ENCODE results near the gene FBXL7. TPM values are rescaled to one million over a fixed set of nuclear protein-coding genes. Genes with fewer than 3 reads are reported as not detected.

FBXL7 gene
- polyA plus RNA-seq, 3 donors from 2014 or later: not detected

DNA sequence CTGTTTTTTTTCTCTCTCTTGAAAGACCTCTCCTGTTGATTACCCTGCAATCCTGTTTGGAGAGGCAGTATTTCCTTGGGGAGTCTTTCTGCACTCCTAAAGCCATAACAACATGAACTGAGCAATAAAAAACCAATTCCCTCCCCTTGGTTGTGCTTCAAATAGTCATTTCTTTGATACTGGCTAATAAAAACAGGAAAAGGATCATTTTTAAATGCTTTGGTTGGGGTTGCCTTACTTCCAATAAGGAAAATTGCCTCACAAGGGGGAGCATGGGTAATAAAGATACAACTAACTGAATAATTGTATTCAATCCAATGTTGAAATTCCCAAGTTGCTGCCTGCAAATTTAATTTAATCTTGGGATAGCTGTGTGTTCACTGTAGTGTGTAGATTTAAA, 13.9 kb downstream of the FBXL7 start:
- Mint-ChIP-seq H3K36me3 (no peaks in the 10 kb centered on the region), H3K27me3 (ENCODE audit: low read depth in 3 of 3) (peaks cover 0 to 2% (median 0%) of the 10 kb centered on the region in 3 donors)

DNA sequence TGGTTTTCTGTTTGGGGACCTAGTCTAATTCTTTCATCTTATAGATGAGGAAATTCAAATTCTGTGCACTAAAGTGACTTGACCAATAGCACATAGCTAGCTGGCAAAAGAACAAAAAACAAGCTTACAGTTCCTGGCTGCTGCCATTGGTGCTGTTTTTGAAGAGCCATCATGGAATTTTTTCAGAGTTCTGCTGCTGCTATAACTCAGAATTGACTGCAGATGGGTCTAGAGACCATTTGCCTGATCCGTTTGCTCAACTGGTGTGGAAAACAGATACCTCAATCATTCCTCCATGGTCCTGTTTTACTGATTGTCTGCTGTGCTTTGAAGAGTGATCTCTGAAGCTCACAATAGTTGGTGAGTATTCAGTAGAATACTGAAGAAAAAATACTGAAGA, 15.2 kb downstream of the FBXL7 start:
- no peak for DNase-seq
- Mint-ChIP-seq H3K27me3 (ENCODE audit: low read depth in 3 of 3) (peaks cover 0 to 2% (median 0%) of the 10 kb centered on the region in 3 donors), H3K36me3 (peaks cover 0 to 3% (median 0%) of the 10 kb centered on the region in 3 donors), H3K4me1 (no peaks in the 10 kb centered on the region), H3K4me3 (no peak overlapping the region), H3K9me3 (peaks cover 5 to 40% (median 11%) of the 10 kb centered on the region in 6 donors), H3K27ac (no peak overlapping the region)

More for the DNA sequence above, 13.9 kb downstream of the FBXL7 start:
- H3K9me3 Mint-ChIP-seq: peaks cover 0 to 30% (median 15%) of the 10 kb centered on the region in 6 donors
- no peak for DNase-seq
- no peaks in the 10 kb centered on the region for H3K4me1 Mint-ChIP-seq
- H3K4me3 Mint-ChIP-seq: no peak overlapping the region
- no peak overlapping the region for H3K27ac Mint-ChIP-seq

GRCh38 chr5:15516486-15516885, 16.5 kb downstream of the FBXL7 start:
- H3K4me1 Mint-ChIP-seq: no peaks in the 10 kb centered on the region
- H3K9me3 Mint-ChIP-seq: peaks cover 5 to 47% (median 11%) of the 10 kb centered on the region in 6 donors
- peaks cover 0 to 3% (median 0%) of the 10 kb centered on the region in 3 donors for H3K36me3 Mint-ChIP-seq
- H3K27me3 Mint-ChIP-seq (ENCODE audit: low read depth in 3 of 3): peaks cover 0 to 2% (median 0%) of the 10 kb centered on the region in 3 donors
- H3K4me3 Mint-ChIP-seq: no peak overlapping the region
- no peak overlapping the region for H3K27ac Mint-ChIP-seq
- no peak for DNase-seq

GRCh38 chr5:15518786-15519185, 18.8 kb downstream of the FBXL7 start:
- Mint-ChIP-seq H3K27me3 (ENCODE audit: low read depth in 3 of 3) (peaks cover 0 to 2% (median 2%) of the 10 kb centered on the region in 3 donors), H3K9me3 (peaks cover 5 to 50% (median 15%) of the 10 kb centered on the region in 6 donors), H3K4me1 (no peaks in the 10 kb centered on the region), H3K36me3 (peaks cover 0 to 3% (median 0%) of the 10 kb centered on the region in 3 donors), H3K27ac (no peak overlapping the region), H3K4me3 (no peak overlapping the region)
- DNase-seq: no peak

- peaks cover 0 to 3% (median 0%) of the 10 kb centered on the region in 3 donors for H3K36me3 Mint-ChIP-seq
- no peak overlapping the region for H3K4me3 Mint-ChIP-seq
- no peaks in the 10 kb centered on the region for H3K4me1 Mint-ChIP-seq
- H3K27ac Mint-ChIP-seq: no peak overlapping the region
- no peak for DNase-seq
- peaks cover 5 to 52% (median 16%) of the 10 kb centered on the region in 6 donors for H3K9me3 Mint-ChIP-seq
- peaks cover 0 to 2% (median 2%) of the 10 kb centered on the region in 3 donors for H3K27me3 Mint-ChIP-seq (ENCODE audit: low read depth in 3 of 3)
Measured at GRCh38 chr5:15520856-15521255, 20.9 kb downstream of the FBXL7 start.

DNA sequence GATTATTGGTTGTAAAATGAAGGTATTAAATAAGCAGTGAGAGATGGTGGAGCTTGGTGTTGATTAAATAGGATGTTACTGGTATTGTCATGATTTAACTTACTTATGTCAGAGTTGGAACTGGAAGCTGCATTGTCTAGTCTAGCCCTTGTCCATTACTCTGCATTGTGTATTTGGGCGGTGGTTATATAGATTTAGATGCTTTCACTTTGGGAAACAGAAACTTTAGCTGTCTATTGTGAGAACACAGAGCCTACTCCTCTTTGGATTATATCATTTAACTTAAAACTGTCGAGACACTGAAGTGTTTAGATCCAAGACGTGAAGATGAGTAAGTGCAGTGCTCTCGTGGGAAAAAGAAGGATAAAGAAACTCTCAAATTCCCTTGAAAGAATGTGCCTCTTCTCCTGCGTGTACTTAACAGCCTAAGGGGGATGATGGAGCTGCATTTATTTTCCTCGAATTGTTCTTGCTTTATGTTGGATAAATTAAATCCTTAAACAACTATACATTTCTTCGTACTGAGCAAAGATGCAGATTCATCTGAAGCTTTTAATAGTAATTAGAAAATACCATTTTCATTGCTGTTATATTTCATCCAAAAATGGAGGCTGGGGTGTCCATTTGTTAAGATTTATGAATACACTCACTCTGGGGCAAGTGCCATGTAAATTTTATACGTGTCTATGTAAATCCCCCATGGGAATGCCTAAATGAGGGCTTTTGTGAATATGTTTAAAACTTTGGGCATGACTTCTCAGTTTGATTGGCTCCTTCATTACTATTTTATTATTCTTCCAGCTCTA, 21.6 kb downstream of the FBXL7 start:
- no peak overlapping the region for H3K27ac Mint-ChIP-seq
- H3K36me3 Mint-ChIP-seq: peaks cover 0 to 3% (median 0%) of the 10 kb centered on the region in 3 donors
- H3K27me3 Mint-ChIP-seq (ENCODE audit: low read depth in 3 of 3): peaks cover 0 to 2% (median 2%) of the 10 kb centered on the region in 3 donors
- no peak for DNase-seq
- H3K9me3 Mint-ChIP-seq: peaks cover 12 to 51% (median 17%) of the 10 kb centered on the region in 6 donors
- no peaks in the 10 kb centered on the region for H3K4me1 Mint-ChIP-seq
- no peak overlapping the region for H3K4me3 Mint-ChIP-seq

GRCh38 chr5:15522187-15522520, 22.2 kb downstream of the FBXL7 start:
- H3K4me3 Mint-ChIP-seq: no peak overlapping the region

GRCh38 chr5:15524712-15525111, 24.7 kb downstream of the FBXL7 start:
- H3K27ac Mint-ChIP-seq: no peak overlapping the region
- H3K4me1 Mint-ChIP-seq: no peaks in the 10 kb centered on the region
- H3K9me3 Mint-ChIP-seq: peaks cover 8 to 45% (median 11%) of the 10 kb centered on the region in 6 donors
- peaks cover 0 to 2% (median 0%) of the 10 kb centered on the region in 3 donors for H3K27me3 Mint-ChIP-seq (ENCODE audit: low read depth in 3 of 3)
- no peak for DNase-seq
- H3K4me3 Mint-ChIP-seq: no peak overlapping the region
- peaks cover 0 to 3% (median 0%) of the 10 kb centered on the region in 3 donors for H3K36me3 Mint-ChIP-seq

More at GRCh38 chr5:15522187-15522520, 22.2 kb downstream of the FBXL7 start:
- H3K9me3 Mint-ChIP-seq: peaks cover 11 to 49% (median 17%) of the 10 kb centered on the region in 6 donors
- peaks cover 0 to 3% (median 0%) of the 10 kb centered on the region in 3 donors for H3K36me3 Mint-ChIP-seq
- no peak for DNase-seq
- peaks cover 0 to 2% (median 2%) of the 10 kb centered on the region in 3 donors for H3K27me3 Mint-ChIP-seq (ENCODE audit: low read depth in 3 of 3)
- no peaks in the 10 kb centered on the region for H3K4me1 Mint-ChIP-seq
- no peak overlapping the region for H3K27ac Mint-ChIP-seq

GRCh38 chr5:15525703-15526275, 25.8 kb downstream of the FBXL7 start:
- no peak for DNase-seq
- H3K4me1 Mint-ChIP-seq: no peaks in the 10 kb centered on the region
- peaks cover 0 to 2% (median 0%) of the 10 kb centered on the region in 3 donors for H3K27me3 Mint-ChIP-seq (ENCODE audit: low read depth in 3 of 3)
- no peak overlapping the region for H3K27ac Mint-ChIP-seq
- H3K4me3 Mint-ChIP-seq: no peak overlapping the region
- H3K9me3 Mint-ChIP-seq: peaks cover 9 to 39% (median 11%) of the 10 kb centered on the region in 6 donors
- H3K36me3 Mint-ChIP-seq: peaks cover 0 to 3% (median 0%) of the 10 kb centered on the region in 3 donors

GRCh38 chr5:15526413-15526812, 26.4 kb downstream of the FBXL7 start:
- Mint-ChIP-seq H3K36me3 (peaks cover 0 to 3% (median 0%) of the 10 kb centered on the region in 3 donors), H3K4me3 (no peak overlapping the region), H3K9me3 (peaks cover 6 to 34% (median 10%) of the 10 kb centered on the region in 6 donors), H3K27ac (no peak overlapping the region), H3K27me3 (ENCODE audit: low read depth in 3 of 3) (peaks cover 0 to 2% (median 0%) of the 10 kb centered on the region in 3 donors), H3K4me1 (no peaks in the 10 kb centered on the region)
- no peak for DNase-seq

DNA sequence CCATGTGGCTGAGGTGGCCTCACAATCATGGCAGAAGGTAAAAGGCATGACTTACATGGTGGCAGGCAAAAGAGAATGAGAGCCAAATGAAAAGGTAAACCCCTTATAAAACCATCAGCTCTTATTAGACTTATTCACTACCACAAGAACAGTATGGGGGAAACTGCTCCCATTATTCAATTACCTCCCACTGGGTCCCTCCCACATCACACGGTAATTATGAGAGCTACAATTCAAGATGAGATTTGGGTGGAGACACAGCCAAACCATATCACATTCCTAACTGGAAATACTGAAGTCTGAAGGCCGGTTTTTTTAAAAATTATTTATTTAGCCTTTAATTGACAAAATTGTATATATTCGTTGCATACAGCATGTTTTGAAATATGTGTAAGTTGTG, 28.5 kb downstream of the FBXL7 start:
- H3K9me3 Mint-ChIP-seq: peaks cover 6 to 43% (median 14%) of the 10 kb centered on the region in 6 donors
- H3K27me3 Mint-ChIP-seq (ENCODE audit: low read depth in 3 of 3): peaks cover 0 to 5% (median 2%) of the 10 kb centered on the region in 3 donors
- no peak overlapping the region for H3K4me3 Mint-ChIP-seq
- no peak for DNase-seq
- peaks cover 0 to 3% (median 0%) of the 10 kb centered on the region in 3 donors for H3K36me3 Mint-ChIP-seq
- no peaks in the 10 kb centered on the region for H3K4me1 Mint-ChIP-seq
- no peak overlapping the region for H3K27ac Mint-ChIP-seq

- H3K27ac Mint-ChIP-seq: no peak overlapping the region
- H3K36me3 Mint-ChIP-seq: peaks cover 0 to 3% (median 0%) of the 10 kb centered on the region in 3 donors
- peaks cover 0 to 3% (median 2%) of the 10 kb centered on the region in 3 donors for H3K27me3 Mint-ChIP-seq (ENCODE audit: low read depth in 3 of 3)
- no peak overlapping the region for H3K4me3 Mint-ChIP-seq
- H3K9me3 Mint-ChIP-seq: peaks cover 6 to 39% (median 13%) of the 10 kb centered on the region in 6 donors
- H3K4me1 Mint-ChIP-seq: no peaks in the 10 kb centered on the region
- DNase-seq: no peak
Measured at GRCh38 chr5:15529013-15529412, 29.0 kb downstream of the FBXL7 start.

DNA sequence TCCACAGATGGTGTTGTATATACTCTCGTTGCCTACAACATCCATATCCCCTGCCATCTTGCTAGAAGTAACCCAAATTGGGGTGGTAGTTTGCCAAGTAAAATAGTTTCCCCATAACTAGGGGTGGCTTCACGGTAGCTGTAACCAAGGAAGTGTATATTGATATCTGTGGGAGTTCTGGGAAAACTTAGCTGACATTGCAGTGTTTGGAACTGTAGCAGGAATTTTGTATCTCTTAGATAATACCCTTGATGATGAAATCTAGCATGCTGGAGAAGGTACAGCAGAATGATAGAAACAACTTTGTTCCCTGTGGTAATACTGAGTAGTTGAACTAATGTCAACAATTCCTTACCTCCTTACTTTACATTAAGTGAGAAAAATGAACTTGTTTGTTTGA, 29.8 kb downstream of the FBXL7 start:
- H3K36me3 Mint-ChIP-seq: peaks cover 0 to 3% (median 0%) of the 10 kb centered on the region in 3 donors
- H3K4me3 Mint-ChIP-seq: no peak overlapping the region
- no peaks in the 10 kb centered on the region for H3K4me1 Mint-ChIP-seq
- peaks cover 0 to 3% (median 3%) of the 10 kb centered on the region in 3 donors for H3K27me3 Mint-ChIP-seq (ENCODE audit: low read depth in 3 of 3)
- peaks cover 6 to 32% (median 11%) of the 10 kb centered on the region in 6 donors for H3K9me3 Mint-ChIP-seq
- H3K27ac Mint-ChIP-seq: no peak overlapping the region
- DNase-seq: no peak
